ENCODE data around the gene MFSD11. TPM values are rescaled to one million over a fixed set of nuclear protein-coding genes. Genes with fewer than 3 reads are reported as not detected.
"Not testable (repeated sequence)": the region's sequence is repeated elsewhere in the genome, so short reads cannot be mapped to it uniquely, and the experiment has no call there.

The MFSD11 gene
- total RNA-seq, 1 donor from 2014 or later = 29.6 TPM

DNA sequence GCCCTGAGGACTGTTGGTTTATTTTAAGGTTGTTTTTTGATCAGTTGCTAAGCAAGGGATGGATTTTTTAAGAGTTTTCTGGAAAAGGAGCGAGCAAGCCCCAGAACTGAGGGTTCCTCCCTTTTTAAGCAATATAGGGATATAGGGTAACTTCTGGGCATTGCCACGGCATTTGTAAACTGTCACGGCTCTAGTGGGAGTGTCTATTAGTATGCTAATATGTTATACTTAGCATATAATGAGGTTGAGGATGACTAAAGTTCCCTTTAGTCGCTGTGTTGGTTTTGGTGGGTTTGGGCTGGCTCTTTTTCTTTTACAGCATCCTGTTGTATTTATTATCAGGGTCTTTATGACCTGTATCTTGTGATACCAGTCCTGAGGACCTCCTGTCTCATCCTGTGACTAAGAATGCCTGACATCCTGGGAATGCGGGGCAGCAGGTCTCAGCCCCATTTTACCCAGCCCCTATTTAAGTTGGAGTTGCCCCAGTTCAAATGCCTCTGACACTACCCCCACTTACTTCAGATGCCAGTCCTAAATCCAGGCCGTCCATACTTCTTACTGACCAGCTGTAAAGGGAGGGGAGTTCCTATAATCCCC lies 59.4 kb downstream of the MFSD11 start:
- TF ChIP-seq, protein P1, sequence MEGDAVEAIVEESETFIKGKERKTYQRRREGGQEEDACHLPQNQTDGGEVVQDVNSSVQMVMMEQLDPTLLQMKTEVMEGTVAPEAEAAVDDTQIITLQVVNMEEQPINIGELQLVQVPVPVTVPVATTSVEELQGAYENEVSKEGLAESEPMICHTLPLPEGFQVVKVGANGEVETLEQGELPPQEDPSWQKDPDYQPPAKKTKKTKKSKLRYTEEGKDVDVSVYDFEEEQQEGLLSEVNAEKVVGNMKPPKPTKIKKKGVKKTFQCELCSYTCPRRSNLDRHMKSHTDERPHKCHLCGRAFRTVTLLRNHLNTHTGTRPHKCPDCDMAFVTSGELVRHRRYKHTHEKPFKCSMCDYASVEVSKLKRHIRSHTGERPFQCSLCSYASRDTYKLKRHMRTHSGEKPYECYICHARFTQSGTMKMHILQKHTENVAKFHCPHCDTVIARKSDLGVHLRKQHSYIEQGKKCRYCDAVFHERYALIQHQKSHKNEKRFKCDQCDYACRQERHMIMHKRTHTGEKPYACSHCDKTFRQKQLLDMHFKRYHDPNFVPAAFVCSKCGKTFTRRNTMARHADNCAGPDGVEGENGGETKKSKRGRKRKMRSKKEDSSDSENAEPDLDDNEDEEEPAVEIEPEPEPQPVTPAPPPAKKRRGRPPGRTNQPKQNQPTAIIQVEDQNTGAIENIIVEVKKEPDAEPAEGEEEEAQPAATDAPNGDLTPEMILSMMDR (conservative IDR thresholded peaks at IDR 0.05) = no peak

DNA sequence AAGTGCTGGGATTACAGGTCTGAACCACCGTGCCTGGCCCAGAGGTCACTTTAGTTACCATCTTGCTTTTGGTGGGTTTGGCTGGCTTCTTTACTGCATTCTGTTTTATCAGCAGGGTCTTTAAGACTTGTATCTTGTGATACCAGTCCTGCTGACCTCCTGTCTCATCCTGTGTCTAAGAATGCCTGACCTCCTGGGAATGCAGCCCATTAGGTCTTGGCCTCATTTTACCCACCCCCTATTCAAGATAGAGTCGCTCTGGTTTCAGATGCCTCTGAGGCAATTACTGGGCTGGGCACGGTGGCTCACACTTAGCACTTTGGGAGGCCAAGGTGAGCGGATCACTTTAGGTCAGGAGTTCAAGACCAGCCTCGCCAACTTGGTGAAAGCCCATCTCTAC lies 63.8 kb downstream of the MFSD11 start:
- no peak for DNase-seq (ENCODE audit: low read depth, low spot score)
- Mint-ChIP-seq H3K4me3 (no peak overlapping the region), H3K27ac (ENCODE audit: unreplicated experiment) (no peak overlapping the region), H3K36me3 (ENCODE audit: low read depth) (no peaks in the 10 kb centered on the region), H3K4me1 (peaks cover 15% of the 10 kb centered on the region), H3K27me3 (ENCODE audit: low read depth) (no peaks in the 10 kb centered on the region), H3K9me3 (peaks cover 2% of the 10 kb centered on the region)
- TF ChIP-seq, protein P1 (conservative IDR thresholded peaks at IDR 0.05) = no peak

More for the DNA sequence above, 59.4 kb downstream of the MFSD11 start:
- Mint-ChIP-seq H3K36me3 (ENCODE audit: low read depth) (no peaks in the 10 kb centered on the region), H3K27ac (ENCODE audit: unreplicated experiment) (no peak overlapping the region), H3K9me3 (no peaks in the 10 kb centered on the region), H3K4me3 (no peak overlapping the region), H3K4me1 (peaks cover 10% of the 10 kb centered on the region), H3K27me3 (ENCODE audit: low read depth) (no peaks in the 10 kb centered on the region)
- no peak for DNase-seq (ENCODE audit: low read depth, low spot score)

DNA sequence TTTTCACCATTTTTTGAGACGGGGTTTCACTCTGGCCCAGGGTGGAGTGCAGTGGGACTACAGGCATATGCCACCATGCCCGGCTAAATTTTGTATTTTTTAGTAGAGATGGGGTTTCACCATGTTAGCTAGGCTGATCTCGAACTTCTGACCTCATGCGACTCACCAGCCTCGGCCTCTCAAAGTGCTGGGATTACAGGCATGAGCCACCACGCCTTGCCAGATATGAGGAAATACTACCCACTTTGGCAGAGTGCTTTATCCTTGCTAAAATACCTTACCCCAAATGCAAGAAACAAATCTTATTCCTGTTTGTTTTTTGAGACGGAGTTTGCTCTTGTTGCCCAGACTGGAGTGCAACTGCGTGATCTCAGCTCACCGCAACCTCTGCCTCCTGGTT lies 67.4 kb downstream of the MFSD11 start:
- H3K27me3 Mint-ChIP-seq (ENCODE audit: low read depth) = no peaks in the 10 kb centered on the region
- H3K27ac Mint-ChIP-seq (ENCODE audit: unreplicated experiment) = no peak overlapping the region
- DNase-seq (ENCODE audit: low read depth, low spot score) = no peak
- H3K36me3 Mint-ChIP-seq (ENCODE audit: low read depth) = no peaks in the 10 kb centered on the region
- no peak overlapping the region for H3K4me3 Mint-ChIP-seq
- H3K4me1 Mint-ChIP-seq = peaks cover 15% of the 10 kb centered on the region
- peaks cover 6% of the 10 kb centered on the region for H3K9me3 Mint-ChIP-seq
- TF ChIP-seq, protein P1 (conservative IDR thresholded peaks at IDR 0.05) = no peak

DNA sequence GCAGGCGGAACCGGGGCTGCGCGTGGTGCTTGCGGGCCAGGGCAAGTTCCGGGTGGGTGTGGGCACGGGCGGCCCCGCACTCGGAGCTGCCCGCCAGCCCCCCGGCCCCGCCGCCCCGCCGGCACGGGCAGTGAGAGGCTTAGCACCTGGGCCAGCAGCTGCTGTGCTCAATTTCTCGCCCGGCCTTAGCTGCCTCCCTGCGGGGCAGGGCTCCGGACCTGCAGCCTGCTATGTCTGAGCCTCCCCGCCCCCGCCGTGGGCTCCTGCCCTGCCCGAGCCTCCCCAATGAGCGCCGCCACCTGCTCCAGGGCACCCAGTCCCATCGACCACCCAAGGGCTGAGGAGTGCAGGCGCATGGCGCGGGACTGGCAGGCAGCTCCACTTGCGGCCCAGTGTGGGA lies 68.2 kb downstream of the MFSD11 start:
- H3K4me1 Mint-ChIP-seq = peaks cover 21% of the 10 kb centered on the region

DNA sequence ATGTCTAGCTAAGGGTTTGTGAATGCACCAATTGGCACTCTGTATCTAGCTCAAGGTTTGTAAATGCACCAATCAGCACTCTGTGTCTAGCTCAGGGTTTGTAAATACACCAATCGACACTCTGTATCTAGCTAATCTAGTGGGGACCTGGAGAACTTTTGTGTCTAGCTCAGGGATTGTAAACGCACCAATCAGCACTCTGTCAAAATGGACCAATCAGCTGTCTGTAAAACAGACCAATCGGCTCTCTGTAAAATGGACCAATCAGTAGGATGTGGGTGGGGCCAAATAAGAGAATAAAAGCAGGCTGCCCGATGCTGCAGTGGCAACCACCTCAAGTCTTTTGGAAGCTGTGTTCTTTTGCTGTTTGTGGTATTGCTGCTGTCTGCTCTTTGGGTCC lies 68.8 kb downstream of the MFSD11 start:
- not testable (repeated sequence) for DNase-seq (ENCODE audit: low read depth, low spot score); H3K9me3 Mint-ChIP-seq; H3K4me3 Mint-ChIP-seq; H3K27ac Mint-ChIP-seq (ENCODE audit: unreplicated experiment); H3K36me3 Mint-ChIP-seq (ENCODE audit: low read depth); H3K27me3 Mint-ChIP-seq (ENCODE audit: low read depth)
- H3K4me1 Mint-ChIP-seq = peaks cover 23% of the 10 kb centered on the region

More for the DNA sequence above, 68.2 kb downstream of the MFSD11 start:
- not testable (repeated sequence) for H3K9me3 Mint-ChIP-seq; H3K27ac Mint-ChIP-seq (ENCODE audit: unreplicated experiment); H3K4me3 Mint-ChIP-seq; H3K27me3 Mint-ChIP-seq (ENCODE audit: low read depth); DNase-seq (ENCODE audit: low read depth, low spot score); H3K36me3 Mint-ChIP-seq (ENCODE audit: low read depth)

DNA sequence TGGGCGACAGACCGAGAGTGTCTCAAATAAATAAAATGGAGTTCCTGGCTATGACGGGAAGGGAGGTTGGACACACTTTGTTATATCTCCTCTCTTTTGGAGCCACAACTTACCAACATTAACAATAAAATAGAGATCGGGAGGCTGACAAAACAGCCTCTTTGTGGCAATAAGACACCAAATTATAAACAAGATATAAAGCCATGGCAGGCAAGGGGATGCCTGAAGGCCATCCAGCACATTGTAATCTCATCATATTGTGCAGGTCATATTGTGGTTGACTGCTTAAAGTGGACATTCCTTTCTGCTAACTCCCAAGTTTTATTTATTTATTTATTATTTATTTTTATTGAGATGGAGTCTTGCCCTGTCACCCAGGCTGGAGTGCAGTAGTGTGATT lies 70.4 kb downstream of the MFSD11 start:
- TF ChIP-seq, protein P1 (conservative IDR thresholded peaks at IDR 0.05) = no peak
- no peak for DNase-seq (ENCODE audit: low read depth, low spot score)
- Mint-ChIP-seq H3K27ac (ENCODE audit: unreplicated experiment) (no peak overlapping the region), H3K9me3 (peaks cover 6% of the 10 kb centered on the region), H3K4me1 (peaks cover 19% of the 10 kb centered on the region), H3K36me3 (ENCODE audit: low read depth) (no peaks in the 10 kb centered on the region), H3K4me3 (no peak overlapping the region), H3K27me3 (ENCODE audit: low read depth) (no peaks in the 10 kb centered on the region)
